ENCODE measurements around the gene PPT1. TPM values are rescaled to one million over a fixed set of nuclear protein-coding genes. Genes with fewer than 3 reads are reported as not detected.

The PPT1 gene
- total RNA-seq, 1 experiment from 2014 or later = 107 TPM

DNA sequence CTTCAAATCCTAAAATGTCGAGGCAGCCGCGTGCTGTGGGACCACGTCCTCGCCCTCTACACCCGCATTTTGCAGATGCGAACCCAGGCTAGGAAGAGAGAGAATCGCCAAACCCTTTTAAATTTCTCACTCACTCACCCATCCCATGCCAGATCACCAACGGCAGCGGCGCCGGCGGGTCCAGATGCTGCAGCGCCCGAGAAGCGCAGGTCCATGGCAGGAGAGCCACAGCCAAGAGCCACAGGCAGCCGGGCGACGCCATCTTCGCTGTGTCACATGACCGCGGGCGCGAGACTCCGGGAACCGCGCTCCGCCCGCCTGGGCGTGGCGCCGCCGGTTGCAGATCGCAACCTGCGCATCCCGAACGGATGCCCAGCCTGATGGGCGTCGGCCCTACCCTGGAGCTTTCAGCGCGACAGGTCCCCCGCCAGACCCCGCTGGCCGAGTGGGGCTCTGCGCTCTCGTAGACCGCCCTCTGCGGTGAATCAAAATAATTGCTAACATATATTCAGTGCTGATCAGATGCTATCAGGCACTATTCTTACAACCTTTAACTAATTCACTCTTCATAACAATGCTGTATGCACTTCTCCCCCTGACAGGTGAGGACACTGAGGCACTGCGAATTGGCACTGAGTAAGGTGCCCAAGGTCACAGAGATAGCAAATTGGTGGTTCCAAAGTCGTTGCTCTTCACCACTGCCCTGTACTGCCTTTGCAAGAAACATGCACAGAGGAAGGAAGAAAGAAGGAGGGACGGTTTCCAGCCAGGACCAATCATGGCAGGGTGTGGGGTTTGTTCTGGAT lies at the start of gene PPT1 (continued):
- TF ChIP-seq, protein P1, sequence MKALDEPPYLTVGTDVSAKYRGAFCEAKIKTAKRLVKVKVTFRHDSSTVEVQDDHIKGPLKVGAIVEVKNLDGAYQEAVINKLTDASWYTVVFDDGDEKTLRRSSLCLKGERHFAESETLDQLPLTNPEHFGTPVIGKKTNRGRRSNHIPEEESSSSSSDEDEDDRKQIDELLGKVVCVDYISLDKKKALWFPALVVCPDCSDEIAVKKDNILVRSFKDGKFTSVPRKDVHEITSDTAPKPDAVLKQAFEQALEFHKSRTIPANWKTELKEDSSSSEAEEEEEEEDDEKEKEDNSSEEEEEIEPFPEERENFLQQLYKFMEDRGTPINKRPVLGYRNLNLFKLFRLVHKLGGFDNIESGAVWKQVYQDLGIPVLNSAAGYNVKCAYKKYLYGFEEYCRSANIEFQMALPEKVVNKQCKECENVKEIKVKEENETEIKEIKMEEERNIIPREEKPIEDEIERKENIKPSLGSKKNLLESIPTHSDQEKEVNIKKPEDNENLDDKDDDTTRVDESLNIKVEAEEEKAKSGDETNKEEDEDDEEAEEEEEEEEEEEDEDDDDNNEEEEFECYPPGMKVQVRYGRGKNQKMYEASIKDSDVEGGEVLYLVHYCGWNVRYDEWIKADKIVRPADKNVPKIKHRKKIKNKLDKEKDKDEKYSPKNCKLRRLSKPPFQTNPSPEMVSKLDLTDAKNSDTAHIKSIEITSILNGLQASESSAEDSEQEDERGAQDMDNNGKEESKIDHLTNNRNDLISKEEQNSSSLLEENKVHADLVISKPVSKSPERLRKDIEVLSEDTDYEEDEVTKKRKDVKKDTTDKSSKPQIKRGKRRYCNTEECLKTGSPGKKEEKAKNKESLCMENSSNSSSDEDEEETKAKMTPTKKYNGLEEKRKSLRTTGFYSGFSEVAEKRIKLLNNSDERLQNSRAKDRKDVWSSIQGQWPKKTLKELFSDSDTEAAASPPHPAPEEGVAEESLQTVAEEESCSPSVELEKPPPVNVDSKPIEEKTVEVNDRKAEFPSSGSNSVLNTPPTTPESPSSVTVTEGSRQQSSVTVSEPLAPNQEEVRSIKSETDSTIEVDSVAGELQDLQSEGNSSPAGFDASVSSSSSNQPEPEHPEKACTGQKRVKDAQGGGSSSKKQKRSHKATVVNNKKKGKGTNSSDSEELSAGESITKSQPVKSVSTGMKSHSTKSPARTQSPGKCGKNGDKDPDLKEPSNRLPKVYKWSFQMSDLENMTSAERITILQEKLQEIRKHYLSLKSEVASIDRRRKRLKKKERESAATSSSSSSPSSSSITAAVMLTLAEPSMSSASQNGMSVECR (CRISPR knock-in tag; IDR thresholded peaks at IDR 0.05; ENCODE audit: borderline replicate concordance) = peak; percentile 71; the same call in 1 of the 2 replicates
- TF ChIP-seq ETV6 (CRISPR knock-in tag; IDR thresholded peaks at IDR 0.05) (peak; percentile 52; the same call in 1 of the 2 replicates), SP1 (CRISPR knock-in tag; conservative IDR thresholded peaks at IDR 0.05) (peak; percentile 85), CREB1 (CRISPR knock-in tag; IDR thresholded peaks at IDR 0.05) (0 out of 2 replicates have a peak, but pooled peaks have one; percentile 33), NR2C2 (CRISPR knock-in tag; IDR thresholded peaks at IDR 0.05) (0 out of 2 replicates have a peak, but pooled peaks have one; percentile 20), CBFB (CRISPR knock-in tag; IDR thresholded peaks at IDR 0.05; ENCODE audit: low read depth) (no peak), ZNF317 (CRISPR knock-in tag; IDR thresholded peaks at IDR 0.05; ENCODE audit: borderline replicate concordance, low read depth) (no peak)
- TF ChIP-seq, protein P2, sequence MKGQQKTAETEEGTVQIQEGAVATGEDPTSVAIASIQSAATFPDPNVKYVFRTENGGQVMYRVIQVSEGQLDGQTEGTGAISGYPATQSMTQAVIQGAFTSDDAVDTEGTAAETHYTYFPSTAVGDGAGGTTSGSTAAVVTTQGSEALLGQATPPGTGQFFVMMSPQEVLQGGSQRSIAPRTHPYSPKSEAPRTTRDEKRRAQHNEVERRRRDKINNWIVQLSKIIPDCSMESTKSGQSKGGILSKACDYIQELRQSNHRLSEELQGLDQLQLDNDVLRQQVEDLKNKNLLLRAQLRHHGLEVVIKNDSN (CRISPR knock-in tag; IDR thresholded peaks at IDR 0.05) = peak; percentile 99
- TF ChIP-seq, protein P3, sequence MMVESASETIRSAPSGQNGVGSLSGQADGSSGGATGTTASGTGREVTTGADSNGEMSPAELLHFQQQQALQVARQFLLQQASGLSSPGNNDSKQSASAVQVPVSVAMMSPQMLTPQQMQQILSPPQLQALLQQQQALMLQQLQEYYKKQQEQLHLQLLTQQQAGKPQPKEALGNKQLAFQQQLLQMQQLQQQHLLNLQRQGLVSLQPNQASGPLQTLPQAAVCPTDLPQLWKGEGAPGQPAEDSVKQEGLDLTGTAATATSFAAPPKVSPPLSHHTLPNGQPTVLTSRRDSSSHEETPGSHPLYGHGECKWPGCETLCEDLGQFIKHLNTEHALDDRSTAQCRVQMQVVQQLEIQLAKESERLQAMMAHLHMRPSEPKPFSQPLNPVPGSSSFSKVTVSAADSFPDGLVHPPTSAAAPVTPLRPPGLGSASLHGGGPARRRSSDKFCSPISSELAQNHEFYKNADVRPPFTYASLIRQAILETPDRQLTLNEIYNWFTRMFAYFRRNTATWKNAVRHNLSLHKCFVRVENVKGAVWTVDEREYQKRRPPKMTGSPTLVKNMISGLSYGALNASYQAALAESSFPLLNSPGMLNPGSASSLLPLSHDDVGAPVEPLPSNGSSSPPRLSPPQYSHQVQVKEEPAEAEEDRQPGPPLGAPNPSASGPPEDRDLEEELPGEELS (CRISPR knock-in tag; IDR thresholded peaks at IDR 0.05) = peak; percentile 48; the same call in 1 of the 2 replicates
- TF ChIP-seq, protein P4, sequence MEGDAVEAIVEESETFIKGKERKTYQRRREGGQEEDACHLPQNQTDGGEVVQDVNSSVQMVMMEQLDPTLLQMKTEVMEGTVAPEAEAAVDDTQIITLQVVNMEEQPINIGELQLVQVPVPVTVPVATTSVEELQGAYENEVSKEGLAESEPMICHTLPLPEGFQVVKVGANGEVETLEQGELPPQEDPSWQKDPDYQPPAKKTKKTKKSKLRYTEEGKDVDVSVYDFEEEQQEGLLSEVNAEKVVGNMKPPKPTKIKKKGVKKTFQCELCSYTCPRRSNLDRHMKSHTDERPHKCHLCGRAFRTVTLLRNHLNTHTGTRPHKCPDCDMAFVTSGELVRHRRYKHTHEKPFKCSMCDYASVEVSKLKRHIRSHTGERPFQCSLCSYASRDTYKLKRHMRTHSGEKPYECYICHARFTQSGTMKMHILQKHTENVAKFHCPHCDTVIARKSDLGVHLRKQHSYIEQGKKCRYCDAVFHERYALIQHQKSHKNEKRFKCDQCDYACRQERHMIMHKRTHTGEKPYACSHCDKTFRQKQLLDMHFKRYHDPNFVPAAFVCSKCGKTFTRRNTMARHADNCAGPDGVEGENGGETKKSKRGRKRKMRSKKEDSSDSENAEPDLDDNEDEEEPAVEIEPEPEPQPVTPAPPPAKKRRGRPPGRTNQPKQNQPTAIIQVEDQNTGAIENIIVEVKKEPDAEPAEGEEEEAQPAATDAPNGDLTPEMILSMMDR (IDR thresholded peaks at IDR 0.05) = no peak
- TF ChIP-seq, protein P5, sequence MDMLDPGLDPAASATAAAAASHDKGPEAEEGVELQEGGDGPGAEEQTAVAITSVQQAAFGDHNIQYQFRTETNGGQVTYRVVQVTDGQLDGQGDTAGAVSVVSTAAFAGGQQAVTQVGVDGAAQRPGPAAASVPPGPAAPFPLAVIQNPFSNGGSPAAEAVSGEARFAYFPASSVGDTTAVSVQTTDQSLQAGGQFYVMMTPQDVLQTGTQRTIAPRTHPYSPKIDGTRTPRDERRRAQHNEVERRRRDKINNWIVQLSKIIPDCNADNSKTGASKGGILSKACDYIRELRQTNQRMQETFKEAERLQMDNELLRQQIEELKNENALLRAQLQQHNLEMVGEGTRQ (CRISPR knock-in tag; IDR thresholded peaks at IDR 0.05) = peak; percentile 99
- TF ChIP-seq, protein P6, sequence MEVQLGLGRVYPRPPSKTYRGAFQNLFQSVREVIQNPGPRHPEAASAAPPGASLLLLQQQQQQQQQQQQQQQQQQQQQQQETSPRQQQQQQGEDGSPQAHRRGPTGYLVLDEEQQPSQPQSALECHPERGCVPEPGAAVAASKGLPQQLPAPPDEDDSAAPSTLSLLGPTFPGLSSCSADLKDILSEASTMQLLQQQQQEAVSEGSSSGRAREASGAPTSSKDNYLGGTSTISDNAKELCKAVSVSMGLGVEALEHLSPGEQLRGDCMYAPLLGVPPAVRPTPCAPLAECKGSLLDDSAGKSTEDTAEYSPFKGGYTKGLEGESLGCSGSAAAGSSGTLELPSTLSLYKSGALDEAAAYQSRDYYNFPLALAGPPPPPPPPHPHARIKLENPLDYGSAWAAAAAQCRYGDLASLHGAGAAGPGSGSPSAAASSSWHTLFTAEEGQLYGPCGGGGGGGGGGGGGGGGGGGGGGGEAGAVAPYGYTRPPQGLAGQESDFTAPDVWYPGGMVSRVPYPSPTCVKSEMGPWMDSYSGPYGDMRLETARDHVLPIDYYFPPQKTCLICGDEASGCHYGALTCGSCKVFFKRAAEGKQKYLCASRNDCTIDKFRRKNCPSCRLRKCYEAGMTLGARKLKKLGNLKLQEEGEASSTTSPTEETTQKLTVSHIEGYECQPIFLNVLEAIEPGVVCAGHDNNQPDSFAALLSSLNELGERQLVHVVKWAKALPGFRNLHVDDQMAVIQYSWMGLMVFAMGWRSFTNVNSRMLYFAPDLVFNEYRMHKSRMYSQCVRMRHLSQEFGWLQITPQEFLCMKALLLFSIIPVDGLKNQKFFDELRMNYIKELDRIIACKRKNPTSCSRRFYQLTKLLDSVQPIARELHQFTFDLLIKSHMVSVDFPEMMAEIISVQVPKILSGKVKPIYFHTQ (CRISPR knock-in tag; IDR thresholded peaks at IDR 0.05) = 0 out of 2 replicates have a peak, but pooled peaks have one; percentile 49
- TF ChIP-seq, protein P7, sequence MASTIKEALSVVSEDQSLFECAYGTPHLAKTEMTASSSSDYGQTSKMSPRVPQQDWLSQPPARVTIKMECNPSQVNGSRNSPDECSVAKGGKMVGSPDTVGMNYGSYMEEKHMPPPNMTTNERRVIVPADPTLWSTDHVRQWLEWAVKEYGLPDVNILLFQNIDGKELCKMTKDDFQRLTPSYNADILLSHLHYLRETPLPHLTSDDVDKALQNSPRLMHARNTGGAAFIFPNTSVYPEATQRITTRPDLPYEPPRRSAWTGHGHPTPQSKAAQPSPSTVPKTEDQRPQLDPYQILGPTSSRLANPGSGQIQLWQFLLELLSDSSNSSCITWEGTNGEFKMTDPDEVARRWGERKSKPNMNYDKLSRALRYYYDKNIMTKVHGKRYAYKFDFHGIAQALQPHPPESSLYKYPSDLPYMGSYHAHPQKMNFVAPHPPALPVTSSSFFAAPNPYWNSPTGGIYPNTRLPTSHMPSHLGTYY (CRISPR knock-in tag; IDR thresholded peaks at IDR 0.05) = no peak
- TF ChIP-seq, protein P8, sequence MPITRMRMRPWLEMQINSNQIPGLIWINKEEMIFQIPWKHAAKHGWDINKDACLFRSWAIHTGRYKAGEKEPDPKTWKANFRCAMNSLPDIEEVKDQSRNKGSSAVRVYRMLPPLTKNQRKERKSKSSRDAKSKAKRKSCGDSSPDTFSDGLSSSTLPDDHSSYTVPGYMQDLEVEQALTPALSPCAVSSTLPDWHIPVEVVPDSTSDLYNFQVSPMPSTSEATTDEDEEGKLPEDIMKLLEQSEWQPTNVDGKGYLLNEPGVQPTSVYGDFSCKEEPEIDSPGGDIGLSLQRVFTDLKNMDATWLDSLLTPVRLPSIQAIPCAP (CRISPR knock-in tag; IDR thresholded peaks at IDR 0.05) = 0 out of 2 replicates have a peak, but pooled peaks have one; percentile 37
- TF ChIP-seq, protein P9, sequence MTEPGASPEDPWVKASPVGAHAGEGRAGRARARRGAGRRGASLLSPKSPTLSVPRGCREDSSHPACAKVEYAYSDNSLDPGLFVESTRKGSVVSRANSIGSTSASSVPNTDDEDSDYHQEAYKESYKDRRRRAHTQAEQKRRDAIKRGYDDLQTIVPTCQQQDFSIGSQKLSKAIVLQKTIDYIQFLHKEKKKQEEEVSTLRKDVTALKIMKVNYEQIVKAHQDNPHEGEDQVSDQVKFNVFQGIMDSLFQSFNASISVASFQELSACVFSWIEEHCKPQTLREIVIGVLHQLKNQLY (CRISPR knock-in tag; IDR thresholded peaks at IDR 0.05) = 0 out of 2 replicates have a peak, but pooled peaks have one; percentile 75
- TF ChIP-seq, protein P10, sequence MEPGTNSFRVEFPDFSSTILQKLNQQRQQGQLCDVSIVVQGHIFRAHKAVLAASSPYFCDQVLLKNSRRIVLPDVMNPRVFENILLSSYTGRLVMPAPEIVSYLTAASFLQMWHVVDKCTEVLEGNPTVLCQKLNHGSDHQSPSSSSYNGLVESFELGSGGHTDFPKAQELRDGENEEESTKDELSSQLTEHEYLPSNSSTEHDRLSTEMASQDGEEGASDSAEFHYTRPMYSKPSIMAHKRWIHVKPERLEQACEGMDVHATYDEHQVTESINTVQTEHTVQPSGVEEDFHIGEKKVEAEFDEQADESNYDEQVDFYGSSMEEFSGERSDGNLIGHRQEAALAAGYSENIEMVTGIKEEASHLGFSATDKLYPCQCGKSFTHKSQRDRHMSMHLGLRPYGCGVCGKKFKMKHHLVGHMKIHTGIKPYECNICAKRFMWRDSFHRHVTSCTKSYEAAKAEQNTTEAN (CRISPR knock-in tag; IDR thresholded peaks at IDR 0.05) = peak; percentile 42; the same call in 1 of the 2 replicates
- TF ChIP-seq, protein P11, sequence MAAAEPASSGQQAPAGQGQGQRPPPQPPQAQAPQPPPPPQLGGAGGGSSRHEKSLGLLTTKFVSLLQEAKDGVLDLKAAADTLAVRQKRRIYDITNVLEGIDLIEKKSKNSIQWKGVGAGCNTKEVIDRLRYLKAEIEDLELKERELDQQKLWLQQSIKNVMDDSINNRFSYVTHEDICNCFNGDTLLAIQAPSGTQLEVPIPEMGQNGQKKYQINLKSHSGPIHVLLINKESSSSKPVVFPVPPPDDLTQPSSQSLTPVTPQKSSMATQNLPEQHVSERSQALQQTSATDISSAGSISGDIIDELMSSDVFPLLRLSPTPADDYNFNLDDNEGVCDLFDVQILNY (CRISPR knock-in tag; IDR thresholded peaks at IDR 0.05) = peak; percentile 95
